GM19193 (cell line): ENCODE data around the gene TOMM22.

Experiments used
- POLR2A ChIP-seq: IDR thresholded peaks from 4 replicates; pipeline ENCODE4 v1.6.1; 2011; ENCODE audit not compliant: insufficient read depth, insufficient read length; ENCODE audit errors: extremely low read depth

TOMM22 gene

GRCh38 chr22:38675833-38676232 lies 5.9 kb upstream of the TOMM22 start:
- TF ChIP-seq POLR2A: no peak

- TF ChIP-seq POLR2A: no peak
Observed at GRCh38 chr22:38684895-38685294, 3.1 kb downstream of the TOMM22 start.

GRCh38 chr22:38685761-38686160 lies 4.0 kb downstream of the TOMM22 start:
- no peak for TF ChIP-seq POLR2A

GRCh38 chr22:38689651-38690050 lies 7.9 kb downstream of the TOMM22 start:
- no peak for TF ChIP-seq POLR2A

GRCh38 chr22:38694049-38694448 lies 12.3 kb downstream of the TOMM22 start:
- TF ChIP-seq POLR2A: no peak

DNA sequence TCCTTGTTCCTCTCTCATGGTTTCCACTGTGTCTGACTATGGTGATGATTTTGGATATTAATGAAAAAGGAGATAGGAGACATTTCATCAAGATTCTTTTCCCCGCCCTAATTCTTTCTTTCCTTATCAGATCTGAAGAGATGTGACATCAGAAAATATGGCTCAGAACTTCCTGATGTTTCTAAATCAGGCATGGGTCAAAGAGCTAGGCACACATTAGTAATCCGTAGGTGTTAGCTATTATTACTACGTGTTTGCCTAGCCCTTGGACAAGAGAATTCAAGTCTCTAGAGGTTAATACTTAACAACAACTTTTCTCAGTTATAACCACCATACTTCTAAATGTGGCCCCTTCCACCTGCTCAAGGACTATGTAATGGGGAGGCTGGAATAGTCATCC lies 13.2 kb downstream of the TOMM22 start:
- no peak for TF ChIP-seq POLR2A

DNA sequence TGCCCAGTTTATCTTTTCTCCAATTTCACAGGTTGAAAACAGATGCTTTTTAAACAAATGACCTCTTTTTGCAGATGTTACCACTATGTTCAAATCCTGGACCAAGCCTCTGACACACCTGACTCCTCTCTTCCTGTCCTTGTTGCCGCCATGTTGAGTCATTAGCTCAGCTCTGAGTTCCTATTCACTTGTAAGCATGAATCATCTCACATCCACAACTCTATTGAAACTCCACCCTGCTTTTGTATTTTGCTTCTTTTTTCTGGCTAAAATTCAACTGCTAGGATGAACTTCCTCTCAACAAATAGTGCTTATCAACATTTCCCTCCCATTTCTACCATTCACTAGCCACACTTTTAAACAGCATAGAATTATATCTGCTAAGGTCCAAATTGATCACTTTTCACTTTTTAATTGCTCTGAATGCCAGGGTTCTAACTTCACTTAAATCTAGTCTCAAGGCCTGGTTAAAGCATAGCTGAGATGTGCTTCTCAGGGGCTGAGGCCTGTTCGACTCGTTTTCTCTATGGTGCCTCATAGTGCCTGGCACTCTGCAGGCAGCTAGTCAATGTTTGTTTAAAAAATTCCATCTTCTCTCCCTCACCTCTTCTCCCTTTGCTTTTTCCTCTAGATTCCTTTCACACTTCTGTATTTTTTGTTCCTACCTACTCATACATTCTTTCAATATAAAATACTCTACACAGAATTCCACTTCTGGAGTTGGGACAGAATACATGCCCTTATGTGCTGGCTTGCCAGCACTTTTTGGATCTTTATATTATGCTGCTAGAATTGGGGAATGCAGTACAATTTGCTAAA lies 15.1 kb downstream of the TOMM22 start:
- TF ChIP-seq POLR2A: no peak

GRCh38 chr22:38697425-38698089 lies 15.8 kb downstream of the TOMM22 start:
- TF ChIP-seq POLR2A: no peak

DNA sequence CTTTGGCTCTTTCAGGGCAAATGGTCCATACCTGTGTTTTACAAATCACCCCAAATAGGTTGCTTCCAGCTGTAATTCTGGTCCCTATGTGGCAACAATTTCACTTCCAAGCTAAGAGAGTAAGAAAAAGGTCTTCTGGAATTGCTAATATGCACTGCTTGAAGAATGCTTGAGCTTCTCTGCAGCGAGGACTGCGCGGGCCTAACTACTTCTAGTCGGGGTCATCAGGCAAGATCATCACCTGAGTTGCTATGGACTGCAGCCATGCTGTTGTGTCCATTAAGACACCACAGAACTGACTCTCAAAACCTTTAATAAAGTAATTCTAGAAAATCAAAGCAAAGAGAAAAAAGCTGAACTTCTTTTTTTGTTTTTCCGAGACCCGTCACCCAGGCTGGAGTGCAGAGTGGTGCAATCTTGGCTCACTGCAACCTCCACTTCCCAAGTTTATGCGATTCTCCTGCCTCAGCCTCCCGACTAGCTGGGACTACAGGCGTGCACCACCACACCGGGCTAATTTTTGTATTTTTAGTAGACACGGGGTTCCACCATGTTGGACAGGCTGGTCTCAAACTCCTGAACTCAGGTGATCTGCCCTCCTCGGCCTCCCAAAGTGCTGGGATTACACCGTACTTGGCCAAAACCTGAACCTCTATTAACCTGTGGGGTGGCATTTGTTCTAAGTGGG lies 16.8 kb downstream of the TOMM22 start:
- no peak for TF ChIP-seq POLR2A

GRCh38 chr22:38699143-38699542 lies 17.4 kb downstream of the TOMM22 start:
- no peak for TF ChIP-seq POLR2A

DNA sequence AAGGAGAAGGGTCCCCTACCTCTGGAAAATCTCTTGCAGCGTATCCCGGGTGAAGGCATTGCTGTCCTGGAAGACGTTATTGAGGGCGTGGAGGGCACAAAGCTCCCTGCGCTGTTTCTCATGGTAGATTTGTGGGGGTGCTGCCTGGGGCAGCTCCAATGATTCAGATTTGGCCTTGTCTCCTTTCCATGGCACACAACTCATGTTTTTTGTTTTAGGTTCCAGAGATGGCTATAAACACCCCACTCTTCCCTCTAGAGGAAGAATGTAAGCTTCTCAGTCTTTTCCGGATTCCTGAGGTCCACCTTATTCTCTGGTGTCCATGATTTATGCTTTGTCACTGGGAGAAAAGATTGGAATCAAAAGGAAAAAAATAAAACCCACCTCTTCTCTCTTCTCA lies 18.0 kb downstream of the TOMM22 start:
- no peak for TF ChIP-seq POLR2A

GRCh38 chr22:38700270-38700788 lies 18.6 kb downstream of the TOMM22 start:
- TF ChIP-seq POLR2A: no peak

DNA sequence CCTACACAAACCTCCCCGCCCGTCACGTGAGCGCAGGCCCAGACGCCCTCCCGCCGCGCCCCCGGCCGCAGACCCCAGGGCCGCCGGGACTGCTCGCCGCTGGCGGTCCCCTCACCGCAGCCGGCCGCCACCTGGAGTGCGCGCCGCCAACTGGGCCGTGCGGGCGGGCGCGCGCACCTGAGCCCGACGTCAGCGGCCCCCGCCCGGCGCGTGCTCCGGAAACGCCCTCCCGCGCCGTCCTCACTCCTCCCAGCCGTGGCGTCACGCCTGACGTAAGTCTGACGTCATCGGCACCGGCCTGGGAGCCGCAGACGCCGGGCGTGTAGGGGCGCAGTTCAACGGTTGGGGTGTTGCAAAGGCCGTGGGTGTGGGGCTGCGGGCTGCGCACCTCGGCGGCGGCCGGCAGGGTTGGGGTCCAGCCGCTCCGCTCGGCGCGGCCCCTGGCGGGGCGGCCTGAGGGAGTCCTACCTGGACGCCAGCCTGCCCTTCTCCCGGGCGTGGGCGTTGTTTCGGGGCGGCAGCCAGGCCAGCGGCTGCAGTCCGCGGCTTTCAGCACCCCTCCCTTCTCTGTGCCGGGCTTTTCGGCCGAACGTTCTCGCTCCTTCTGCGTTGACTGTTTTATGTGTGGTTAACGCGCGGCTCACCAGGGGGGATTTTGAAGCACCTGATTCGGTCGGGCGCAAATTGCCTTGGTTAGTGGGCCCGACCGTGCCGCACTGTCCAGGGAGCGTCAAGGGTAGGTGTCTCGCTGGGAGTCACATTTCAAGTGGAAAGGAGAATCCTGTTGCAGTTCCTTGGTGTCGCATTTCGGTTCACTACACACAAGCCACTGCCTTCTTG lies 19.3 kb downstream of the TOMM22 start, which contains the start of gene JOSD1:
JOSD1 (minus strand) TSS at position 155 of the 840 bp plus-strand sequence. CDS start 956 bp downstream, outside the sequence.
- peak; percentile 87 for TF ChIP-seq POLR2A

DNA sequence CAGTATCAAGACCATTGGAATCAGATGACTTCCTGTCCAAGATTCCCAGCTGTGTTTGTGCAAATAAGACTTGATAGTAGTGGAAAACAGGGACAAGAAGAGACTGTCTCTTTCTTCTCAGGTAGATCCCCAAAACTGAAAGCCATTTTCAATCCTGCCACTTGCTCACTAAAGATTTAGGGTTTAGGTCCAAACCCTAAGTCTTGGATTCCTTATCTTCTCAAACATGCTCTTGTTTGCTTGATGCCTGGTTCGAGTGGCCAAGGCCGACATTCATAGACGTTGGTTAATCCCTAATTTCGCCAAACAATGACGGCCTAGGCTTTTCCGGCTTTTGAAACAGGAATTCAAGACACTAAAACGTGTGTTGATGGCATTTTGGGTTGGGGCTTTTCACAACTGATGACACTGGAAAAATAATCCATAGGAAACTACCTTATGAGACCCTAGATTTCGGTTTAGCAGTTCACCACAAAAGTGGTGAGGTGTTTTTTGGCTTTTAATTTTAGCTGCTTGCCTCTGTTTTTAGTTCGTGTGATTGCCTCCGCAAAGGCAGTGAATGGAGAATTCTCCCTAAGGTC lies 23.0 kb downstream of the TOMM22 start:
- TF ChIP-seq POLR2A: no peak
